ENCODE measurements around the gene CPPED1. TPM values are rescaled to one million over a fixed set of nuclear protein-coding genes. Genes with fewer than 3 reads are reported as not detected.

CPPED1 gene
- total RNA-seq, 1 experiment from 2014 or later = 8.1 TPM

- Histone ChIP-seq H3K27me3 (ENCODE audit: insufficient read depth, low read length) (no peaks in the 10 kb centered on the region), H3K27ac (ENCODE audit: low read depth, low read length) (no peak overlapping the region), H3K79me2 (ENCODE audit: insufficient read depth, low read length) (no peaks in the 10 kb centered on the region), H3K9me3 (ENCODE audit: control insufficient read depth in 1 of 2, insufficient read depth in 1 of 2, low read depth in 1 of 2, low read length in 2 of 2) (no peaks in the 10 kb centered on the region), H3K9ac (ENCODE audit: low read length) (no peak overlapping the region), H3K4me3 (replicated peaks in 1 of 2; ENCODE audit: low read depth in 1 of 2, low read length in 2 of 2) (no peak overlapping the region), H2AFZ (ENCODE audit: low read depth, low read length, poor library complexity, severe bottlenecking) (no peak overlapping the region), H4K20me1 (ENCODE audit: insufficient read depth) (no peaks in the 10 kb centered on the region), H3K9me2 (ENCODE audit: insufficient read depth) (no peaks in the 10 kb centered on the region), H3K36me3 (ENCODE audit: control insufficient read depth in 1 of 2, insufficient read depth in 2 of 2, low read length in 2 of 2) (no peaks in the 10 kb centered on the region), H3K4me1 (ENCODE audit: control insufficient read depth in 1 of 2, insufficient read depth in 2 of 2, low read length in 2 of 2) (no peaks in the 10 kb centered on the region), H3K4me2 (ENCODE audit: low read length) (no peak overlapping the region)
- no peak for DNase-seq (ENCODE audit: low read depth, low spot score)
- no peak for TF ChIP-seq CTCF (IDR thresholded peaks at IDR 0.05 in 2 of 3, conservative IDR thresholded peaks at IDR 0.05 in 1 of 3; ENCODE audit: borderline replicate concordance in 1 of 3, insufficient read depth in 1 of 3, low read depth in 2 of 3, low read length in 2 of 3)
- ATAC-seq = no peak
- intact Hi-C loops (cut with micrococcal nuclease) = no loop called here
- ChIA-PET RAD21 (ENCODE audit: low non-redundant PET in 1 of 2, low total read pairs in 2 of 2, uncharacterized antibody in 2 of 2, unreplicated experiment in 2 of 2) (no interaction called here), CTCF (no interaction called here), POLR2A (no interaction called here)
- no TSS peak for BruUV-seq (replicated peaks)
Measured at GRCh38 chr16:12760819-12761611, 42.7 kb downstream of the CPPED1 start.

GRCh38 chr16:12758670-12759558, 44.8 kb downstream of the CPPED1 start:
- Histone ChIP-seq H4K20me1 (ENCODE audit: insufficient read depth) (no peaks in the 10 kb centered on the region), H3K4me2 (ENCODE audit: low read length) (no peak overlapping the region), H2AFZ (ENCODE audit: low read depth, low read length, poor library complexity, severe bottlenecking) (no peak overlapping the region), H3K36me3 (ENCODE audit: control insufficient read depth in 1 of 2, insufficient read depth in 2 of 2, low read length in 2 of 2) (no peaks in the 10 kb centered on the region), H3K9me3 (ENCODE audit: control insufficient read depth in 1 of 2, insufficient read depth in 1 of 2, low read depth in 1 of 2, low read length in 2 of 2) (no peaks in the 10 kb centered on the region), H3K4me1 (ENCODE audit: control insufficient read depth in 1 of 2, insufficient read depth in 2 of 2, low read length in 2 of 2) (no peaks in the 10 kb centered on the region), H3K27ac (ENCODE audit: low read depth, low read length) (no peak overlapping the region), H3K9me2 (ENCODE audit: insufficient read depth) (no peaks in the 10 kb centered on the region), H3K4me3 (replicated peaks in 1 of 2; ENCODE audit: low read depth in 1 of 2, low read length in 2 of 2) (no peak overlapping the region), H3K9ac (ENCODE audit: low read length) (no peak overlapping the region), H3K79me2 (ENCODE audit: insufficient read depth, low read length) (no peaks in the 10 kb centered on the region), H3K27me3 (ENCODE audit: insufficient read depth, low read length) (no peaks in the 10 kb centered on the region)
- no peak for TF ChIP-seq CBX3 (IDR thresholded peaks at IDR 0.05; ENCODE audit: low read depth)
- BruUV-seq (replicated peaks) = no TSS peak
- DNase-seq (ENCODE audit: low read depth, low spot score) (no peak), ATAC-seq (no peak)
- RAD21 ChIA-PET (ENCODE audit: low non-redundant PET in 1 of 2, low total read pairs in 2 of 2, uncharacterized antibody in 2 of 2, unreplicated experiment in 2 of 2) = no interaction called here
- intact Hi-C loops (cut with micrococcal nuclease) = no loop called here
- POLR2A ChIA-PET = no interaction called here
- CTCF ChIA-PET = no interaction called here
